OCI-LY3 (cell line): ENCODE results near the gene COL1A1.

Experiments used
- EZH2phosphoT487 ChIP-seq: fragments of 200-600 bp; shearing (Covaris generic); IDR thresholded peaks from 2 replicates; pipeline ENCODE4 v1.6.1; 2018; ENCODE audit warnings: antibody characterized with exemption, mixed run types, low read depth
- TF ChIP-seq, protein P1 (sequence below): fragments of 200-600, 300-600 bp; sonication (generic); IDR thresholded peaks from 2 replicates; pipeline ENCODE4 v1.5.1; 2014; ENCODE audit warnings: antibody characterized with exemption, low read length, low read depth

DNA sequence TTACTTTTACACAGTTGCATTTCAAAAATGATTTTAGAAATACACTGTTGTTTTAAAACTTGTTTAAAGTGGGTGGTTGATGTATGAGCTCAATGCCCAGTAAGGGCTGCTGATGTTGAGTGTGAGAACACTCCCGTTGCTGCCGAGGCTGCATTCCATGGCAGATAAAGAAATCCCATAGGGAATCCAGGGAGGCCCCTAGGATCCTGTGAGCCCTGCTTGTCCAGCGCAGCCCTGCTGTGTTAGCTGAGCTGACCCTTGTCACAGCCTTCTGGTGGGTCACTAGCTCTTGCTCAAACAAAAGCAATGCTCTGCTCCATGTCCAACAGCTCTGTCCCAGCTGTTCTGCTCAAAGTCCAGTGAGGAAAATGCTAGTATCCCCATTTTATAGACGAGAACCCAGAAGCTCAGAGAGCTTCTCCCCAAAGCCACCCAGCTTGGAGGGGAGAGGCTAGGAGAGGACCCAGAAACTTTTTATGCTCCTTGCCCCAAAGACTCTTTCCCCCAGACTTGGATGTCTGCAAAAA lies 18.6 kb upstream of the COL1A1 start:
- TF ChIP-seq, protein P1, sequence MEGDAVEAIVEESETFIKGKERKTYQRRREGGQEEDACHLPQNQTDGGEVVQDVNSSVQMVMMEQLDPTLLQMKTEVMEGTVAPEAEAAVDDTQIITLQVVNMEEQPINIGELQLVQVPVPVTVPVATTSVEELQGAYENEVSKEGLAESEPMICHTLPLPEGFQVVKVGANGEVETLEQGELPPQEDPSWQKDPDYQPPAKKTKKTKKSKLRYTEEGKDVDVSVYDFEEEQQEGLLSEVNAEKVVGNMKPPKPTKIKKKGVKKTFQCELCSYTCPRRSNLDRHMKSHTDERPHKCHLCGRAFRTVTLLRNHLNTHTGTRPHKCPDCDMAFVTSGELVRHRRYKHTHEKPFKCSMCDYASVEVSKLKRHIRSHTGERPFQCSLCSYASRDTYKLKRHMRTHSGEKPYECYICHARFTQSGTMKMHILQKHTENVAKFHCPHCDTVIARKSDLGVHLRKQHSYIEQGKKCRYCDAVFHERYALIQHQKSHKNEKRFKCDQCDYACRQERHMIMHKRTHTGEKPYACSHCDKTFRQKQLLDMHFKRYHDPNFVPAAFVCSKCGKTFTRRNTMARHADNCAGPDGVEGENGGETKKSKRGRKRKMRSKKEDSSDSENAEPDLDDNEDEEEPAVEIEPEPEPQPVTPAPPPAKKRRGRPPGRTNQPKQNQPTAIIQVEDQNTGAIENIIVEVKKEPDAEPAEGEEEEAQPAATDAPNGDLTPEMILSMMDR = no peak
- TF ChIP-seq EZH2phosphoT487 = no peak
